GM12878 (cell line): ENCODE results near the gene SMURF1. TPM values are rescaled to one million over a fixed set of nuclear protein-coding genes. Genes with fewer than 3 reads are reported as not detected.

ENCODE experiments used
- ATAC-seq: fragments of 200-7000 bp; cut with Tn5 transposase; 3 replicates; pipeline ENCODE4 v1.9.1; 2020; ENCODE audit warnings: mild to moderate bottlenecking, moderate library complexity
- BruUV-seq: library from RNA; stranded (reverse); fragments of 400-500 nt; replicated peaks from 2 replicates; lab custom pipeline; 2021; lab: Mats Ljungman, UMichigan
- CTCF ChIA-PET: fragments of 300-600 bp; sonication (Branson Sonifier 250); formaldehyde crosslinking; extraction: SDS; loops from one replicate; lab custom pipeline; 2021; ENCODE audit warnings: inconsistent platforms; lab: Yijun Ruan, JAX
- POLR2A ChIA-PET: fragments of 350-600 bp; formaldehyde crosslinking; extraction: SDS; loops from one replicate; lab custom pipeline; 2021; ENCODE audit warnings: inconsistent platforms; lab: Charles Lee
- RAD21 ChIA-PET: fragments of 300-600 bp; sonication (Branson Sonifier 250); formaldehyde crosslinking; loops from one replicate; lab custom pipeline; 2023; ENCODE audit warnings: antibody characterized with exemption; ENCODE audit not compliant: unreplicated experiment; lab: Charles Lee
- SMC1A ChIA-PET: fragments of 300-600 bp; sonication (Branson Sonifier 250); formaldehyde crosslinking; loops from one replicate; lab custom pipeline; 2023; ENCODE audit not compliant: unreplicated experiment, uncharacterized antibody; lab: Charles Lee
- DNase-seq: peaks from one replicate; pipeline ENCODE4 v3.0.0-alpha.2; 2011; ENCODE audit warnings: low read depth, low spot score
- FAIRE-seq: peaks from 3 replicates; lab custom pipeline; 2011; peaks lifted over from hg19 to GRCh38; lab: Jason Lieb, UNC
- H2AFZ ChIP-seq: 2 replicates; pipeline ENCODE4 v1.6.0; 2011; ENCODE audit warnings: low read depth, low read length, control low read depth; ENCODE audit not compliant: control insufficient read depth
- H3K27ac ChIP-seq: 2 replicates; pipeline ENCODE4 v1.5.1; 2011; ENCODE audit warnings: control low read depth; ENCODE audit not compliant: control insufficient read depth, insufficient read depth
- H3K27me3 ChIP-seq, 2 experiments: replicated peaks in 1 of 2; 2 replicates each; pipeline versions ENCODE4 v1.6.0 to v1.6.1; 2011; ENCODE audit warnings: low read length in 1 of 2; ENCODE audit not compliant: control insufficient read depth in 2 of 2, insufficient read depth in 2 of 2
- H3K36me3 ChIP-seq, 2 experiments: 2 replicates each; pipeline ENCODE4 v1.5.1; 2011; ENCODE audit warnings: low read length in 1 of 2; ENCODE audit not compliant: control insufficient read depth in 2 of 2, insufficient read depth in 2 of 2
- H3K4me1 ChIP-seq: 2 replicates; pipeline ENCODE4 v1.6.1; 2011; ENCODE audit warnings: mild to moderate bottlenecking, low read length, moderate library complexity, mixed read lengths; ENCODE audit not compliant: control insufficient read depth, insufficient read depth
- H3K4me2 ChIP-seq: 2 replicates; pipeline ENCODE4 v1.6.0; 2011; ENCODE audit warnings: control low read depth; ENCODE audit not compliant: control insufficient read depth, insufficient read depth
- H3K4me3 ChIP-seq: fragments of 200-600 bp; sonication (generic); 2 replicates; pipeline ENCODE4 v1.5.1; 2016
- H3K79me2 ChIP-seq: 2 replicates; pipeline ENCODE4 v1.6.0; 2011; ENCODE audit warnings: low read length; ENCODE audit not compliant: control insufficient read depth, insufficient read depth
- H3K9ac ChIP-seq: 2 replicates; pipeline ENCODE4 v1.8.0; 2011; ENCODE audit warnings: low read length, control low read depth, mixed read lengths; ENCODE audit not compliant: control insufficient read depth, insufficient read depth
- H3K9me3 ChIP-seq: replicated peaks from 3 replicates; pipeline ENCODE4 v1.5.1; 2011; ENCODE audit warnings: mild to moderate bottlenecking, low read length; ENCODE audit not compliant: control insufficient read depth, insufficient read depth
- H4K20me1 ChIP-seq: 2 replicates; pipeline ENCODE4 v1.6.0; 2011; ENCODE audit not compliant: control insufficient read depth, insufficient read depth
- BMI1 ChIP-seq: fragments of 450-650 bp; IDR thresholded peaks from 2 replicates; pipeline ENCODE4 v1.6.1; 2016; ENCODE audit warnings: mild to moderate bottlenecking, moderate library complexity, borderline replicate concordance
- BRCA1 ChIP-seq: IDR thresholded peaks from 2 replicates; pipeline ENCODE4 v1.6.1; 2011; ENCODE audit warnings: low read depth, low read length, improper control_type of control experiment
- EGR1 ChIP-seq, 2 experiments: IDR thresholded peaks; 1 replicate in 1 of 2; 2 replicates in 1 of 2; pipeline ENCODE4 v1.6.1; 2011 to 2012; ENCODE audit warnings: low read depth in 2 of 2, low read length in 2 of 2, borderline replicate concordance in 1 of 2, mild to moderate bottlenecking in 1 of 2, moderate library complexity in 1 of 2
- HDAC2 ChIP-seq: fragments of 200-600 bp; sonication (generic); IDR thresholded peaks from 2 replicates; pipeline ENCODE4 v1.6.1; 2017
- JUNB ChIP-seq: IDR thresholded peaks from 2 replicates; pipeline ENCODE4 v1.6.1; 2016; ENCODE audit warnings: antibody characterized with exemption, mild to moderate bottlenecking
- MYC ChIP-seq: IDR thresholded peaks from 2 replicates; pipeline ENCODE4 v1.6.1; 2011; ENCODE audit warnings: mild to moderate bottlenecking, low read length, moderate library complexity, inconsistent platforms; ENCODE audit not compliant: insufficient read depth, insufficient replicate concordance, insufficient read length, severe bottlenecking
- NBN ChIP-seq: fragments of 450-650 bp; IDR thresholded peaks from 2 replicates; pipeline ENCODE4 v1.6.1; 2016
- NFIC ChIP-seq: IDR thresholded peaks from 2 replicates; pipeline ENCODE4 v1.6.1; 2012; ENCODE audit warnings: low read depth, mild to moderate bottlenecking, inconsistent platforms, low read length, moderate library complexity
- NRF1 ChIP-seq: conservative IDR thresholded peaks from 2 replicates; pipeline ENCODE4 v1.6.1; 2011; ENCODE audit warnings: mild to moderate bottlenecking, low read depth, low read length, improper control_type of control experiment
- POLR2AphosphoS5 ChIP-seq: IDR thresholded peaks from 2 replicates; pipeline ENCODE4 v1.6.1; 2011; ENCODE audit warnings: mild to moderate bottlenecking, low read length, inconsistent platforms
- RAD51 ChIP-seq: fragments of 450-650 bp; IDR thresholded peaks from 2 replicates; pipeline ENCODE4 v1.6.1; 2016; ENCODE audit warnings: moderate library complexity, mild to moderate bottlenecking, inconsistent platforms
- RFX5 ChIP-seq: IDR thresholded peaks from 2 replicates; pipeline ENCODE4 v1.6.1; 2011; ENCODE audit warnings: low read depth, low read length, improper control_type of control experiment
- YBX1 ChIP-seq: fragments of 450-650 bp; IDR thresholded peaks from 2 replicates; pipeline ENCODE4 v1.6.1; 2016; ENCODE audit warnings: antibody characterized with exemption
- WGBS: methylation state at CpG from one replicate; pipeline ENCODE4 v1.1.6; 2016; ENCODE audit warnings: low lambda C conversion rate; ENCODE audit not compliant: insufficient replicate concordance, insufficient coverage; ENCODE audit errors: missing lambda C conversion rate; 5-methylcytosine and 5-hydroxymethylcytosine counted together
- in situ Hi-C: fragments of 300-500 bp; cut with MboI; formaldehyde crosslinking; loops from 9 replicates; pipeline ENCODE4 v1.14.3; 2018; ENCODE audit warnings: mixed read lengths
- intact Hi-C: fragments of 100-400 bp; cut with micrococcal nuclease; formaldehyde crosslinking; loops from one replicate; pipeline ENCODE4 v1.14.2; 2022; ENCODE audit not compliant: unreplicated experiment
- polyA plus RNA-seq, 11 experiments: library from polyadenylated mRNA; depleted of rRNA in 4 of 11; unstranded in 6 of 11; stranded (reverse) in 5 of 11; fragments of >200 nt; fragmentation: Nextera tagmentation in 4 of 11; fragmentation: Illumina TruSeq in 1 of 11; extraction: Ambion mirVana in 4 of 11; extraction: Trizol in 1 of 11; gene quantifications; 1 replicate in 1 of 11; 2 replicates in 10 of 11; pipeline versions ENCODE4 v1.2.1 to v1.2.3, GENCODE V29; 2011 to 2016; ENCODE audit warnings: inconsistent platforms in 2 of 11, missing spikeins in 2 of 11, low read depth in 1 of 11
- total RNA-seq, 4 experiments: library from RNA; depleted of rRNA in 3 of 4; stranded (reverse); fragments of >200 nt in 3 of 4; fragmentation: Illumina TruSeq in 1 of 4; extraction: Trizol in 1 of 4; gene quantifications; 2 replicates each; pipeline versions ENCODE4 v1.2.1 to v1.2.3, GENCODE V29; 2013 to 2021
- TF ChIP-seq, protein P1 (sequence below): IDR thresholded peaks from 2 replicates; pipeline ENCODE4 v1.6.1; 2012; ENCODE audit warnings: low read length, inconsistent platforms
- TF ChIP-seq, protein P2 (sequence below): IDR thresholded peaks from 2 replicates; pipeline ENCODE4 v1.6.1; 2011; ENCODE audit warnings: borderline replicate concordance, low read depth, mild to moderate bottlenecking, moderate library complexity, low read length; ENCODE audit not compliant: insufficient read depth, poor library complexity, severe bottlenecking
- TF ChIP-seq, protein P3 (sequence below): fragments of 150-350 bp; IDR thresholded peaks from 2 replicates; pipeline ENCODE4 v1.6.1; 2014; ENCODE audit warnings: mild to moderate bottlenecking, low read depth, low read length
- TF ChIP-seq, protein P4 (sequence below): fragments of 450-650 bp; IDR thresholded peaks from 2 replicates; pipeline ENCODE4 v1.6.1; 2017; ENCODE audit warnings: mild to moderate bottlenecking, moderate library complexity

Gene SMURF1
- total and polyA plus RNA-seq, 10 of the 15 experiments (the other 5 are each of a cell fraction or from before 2014, with no cell fraction given), result 0.76 to 14.0 (median 7.9) TPM

DNA sequence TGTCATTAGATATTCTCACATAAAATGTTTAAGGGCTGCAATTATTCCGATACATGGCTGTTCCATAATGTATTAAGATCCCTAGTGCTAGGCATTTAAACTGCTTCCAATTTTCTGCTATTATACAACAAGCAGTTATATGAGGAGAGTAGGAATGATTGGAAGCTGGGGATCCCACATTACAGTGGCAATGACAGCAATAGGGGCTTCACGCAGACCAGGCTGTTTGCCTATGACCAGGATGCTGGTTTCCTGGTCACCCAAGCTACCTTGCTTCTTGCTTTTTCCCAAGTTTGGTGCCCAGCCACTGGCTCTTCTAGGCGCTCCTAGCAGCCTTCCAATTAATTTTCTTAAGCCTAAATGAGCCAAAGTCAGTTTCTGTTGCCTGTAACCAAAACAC lies 39.3 kb downstream of the SMURF1 start:
- no peak overlapping the region for H3K4me3 ChIP-seq
- H4K20me1 ChIP-seq, result no peaks in the 10 kb centered on the region
- intact Hi-C loops (no loop called here), in situ Hi-C loops (no loop called here)
- peaks cover 17% of the 10 kb centered on the region for H3K79me2 ChIP-seq
- BruUV-seq, result no TSS peak
- ChIA-PET SMC1A (interaction anchor here (1.3 to 1.4 kb wide), 2 partner anchors 10 to 12 kb away, joined by 3 to 4 read pairs; no protein-coding TSS in a partner anchor), POLR2A (interaction anchor here (1.4 kb wide), 1 partner anchor 16 kb away, joined by 13 read pairs; no protein-coding TSS in a partner anchor), RAD21 (no interaction called here), CTCF (interaction anchor here (1.3 kb wide), 1 partner anchor 35 kb away, joined by 4 read pairs; no protein-coding TSS in a partner anchor)
- H3K9ac ChIP-seq, result no peak overlapping the region
- H3K9me3 ChIP-seq, result peaks cover 2% of the 10 kb centered on the region; the same call in 2 of the 3 replicates
- FAIRE-seq (no peak), ATAC-seq (no peak), DNase-seq (no peak)
- no peak overlapping the region for H3K4me2 ChIP-seq
- 96% methylated on average over 3 of the region's 3 CpGs for WGBS
- H3K36me3 ChIP-seq, result no peaks in the 10 kb centered on the region
- H3K4me1 ChIP-seq, result peaks cover 13% of the 10 kb centered on the region
- no peaks in the 10 kb centered on the region for H3K27me3 ChIP-seq
- no peak overlapping the region for H3K27ac ChIP-seq
- H2AFZ ChIP-seq, result no peak overlapping the region
- TF ChIP-seq, protein P1, sequence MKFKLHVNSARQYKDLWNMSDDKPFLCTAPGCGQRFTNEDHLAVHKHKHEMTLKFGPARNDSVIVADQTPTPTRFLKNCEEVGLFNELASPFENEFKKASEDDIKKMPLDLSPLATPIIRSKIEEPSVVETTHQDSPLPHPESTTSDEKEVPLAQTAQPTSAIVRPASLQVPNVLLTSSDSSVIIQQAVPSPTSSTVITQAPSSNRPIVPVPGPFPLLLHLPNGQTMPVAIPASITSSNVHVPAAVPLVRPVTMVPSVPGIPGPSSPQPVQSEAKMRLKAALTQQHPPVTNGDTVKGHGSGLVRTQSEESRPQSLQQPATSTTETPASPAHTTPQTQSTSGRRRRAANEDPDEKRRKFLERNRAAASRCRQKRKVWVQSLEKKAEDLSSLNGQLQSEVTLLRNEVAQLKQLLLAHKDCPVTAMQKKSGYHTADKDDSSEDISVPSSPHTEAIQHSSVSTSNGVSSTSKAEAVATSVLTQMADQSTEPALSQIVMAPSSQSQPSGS, result no peak
- no peak for TF ChIP-seq RFX5
- TF ChIP-seq MYC, result no peak
- no peak for TF ChIP-seq HDAC2
- TF ChIP-seq, protein P2, sequence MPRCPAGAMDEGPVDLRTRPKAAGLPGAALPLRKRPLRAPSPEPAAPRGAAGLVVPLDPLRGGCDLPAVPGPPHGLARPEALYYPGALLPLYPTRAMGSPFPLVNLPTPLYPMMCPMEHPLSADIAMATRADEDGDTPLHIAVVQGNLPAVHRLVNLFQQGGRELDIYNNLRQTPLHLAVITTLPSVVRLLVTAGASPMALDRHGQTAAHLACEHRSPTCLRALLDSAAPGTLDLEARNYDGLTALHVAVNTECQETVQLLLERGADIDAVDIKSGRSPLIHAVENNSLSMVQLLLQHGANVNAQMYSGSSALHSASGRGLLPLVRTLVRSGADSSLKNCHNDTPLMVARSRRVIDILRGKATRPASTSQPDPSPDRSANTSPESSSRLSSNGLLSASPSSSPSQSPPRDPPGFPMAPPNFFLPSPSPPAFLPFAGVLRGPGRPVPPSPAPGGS, result no peak
- no peak for TF ChIP-seq POLR2AphosphoS5
- no peak for TF ChIP-seq YBX1
- TF ChIP-seq NBN, result no peak
- no peak for TF ChIP-seq EGR1 (IDR thresholded peaks at IDR 0.05; ENCODE audit: borderline replicate concordance in 1 of 2, low read depth in 2 of 2, low read length in 2 of 2)
- no peak for TF ChIP-seq RAD51
- no peak for TF ChIP-seq BMI1
- no peak for TF ChIP-seq NFIC
- TF ChIP-seq, protein P3, sequence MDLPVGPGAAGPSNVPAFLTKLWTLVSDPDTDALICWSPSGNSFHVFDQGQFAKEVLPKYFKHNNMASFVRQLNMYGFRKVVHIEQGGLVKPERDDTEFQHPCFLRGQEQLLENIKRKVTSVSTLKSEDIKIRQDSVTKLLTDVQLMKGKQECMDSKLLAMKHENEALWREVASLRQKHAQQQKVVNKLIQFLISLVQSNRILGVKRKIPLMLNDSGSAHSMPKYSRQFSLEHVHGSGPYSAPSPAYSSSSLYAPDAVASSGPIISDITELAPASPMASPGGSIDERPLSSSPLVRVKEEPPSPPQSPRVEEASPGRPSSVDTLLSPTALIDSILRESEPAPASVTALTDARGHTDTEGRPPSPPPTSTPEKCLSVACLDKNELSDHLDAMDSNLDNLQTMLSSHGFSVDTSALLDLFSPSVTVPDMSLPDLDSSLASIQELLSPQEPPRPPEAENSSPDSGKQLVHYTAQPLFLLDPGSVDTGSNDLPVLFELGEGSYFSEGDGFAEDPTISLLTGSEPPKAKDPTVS, result no peak
- TF ChIP-seq JUNB, result no peak
- TF ChIP-seq, protein P4, sequence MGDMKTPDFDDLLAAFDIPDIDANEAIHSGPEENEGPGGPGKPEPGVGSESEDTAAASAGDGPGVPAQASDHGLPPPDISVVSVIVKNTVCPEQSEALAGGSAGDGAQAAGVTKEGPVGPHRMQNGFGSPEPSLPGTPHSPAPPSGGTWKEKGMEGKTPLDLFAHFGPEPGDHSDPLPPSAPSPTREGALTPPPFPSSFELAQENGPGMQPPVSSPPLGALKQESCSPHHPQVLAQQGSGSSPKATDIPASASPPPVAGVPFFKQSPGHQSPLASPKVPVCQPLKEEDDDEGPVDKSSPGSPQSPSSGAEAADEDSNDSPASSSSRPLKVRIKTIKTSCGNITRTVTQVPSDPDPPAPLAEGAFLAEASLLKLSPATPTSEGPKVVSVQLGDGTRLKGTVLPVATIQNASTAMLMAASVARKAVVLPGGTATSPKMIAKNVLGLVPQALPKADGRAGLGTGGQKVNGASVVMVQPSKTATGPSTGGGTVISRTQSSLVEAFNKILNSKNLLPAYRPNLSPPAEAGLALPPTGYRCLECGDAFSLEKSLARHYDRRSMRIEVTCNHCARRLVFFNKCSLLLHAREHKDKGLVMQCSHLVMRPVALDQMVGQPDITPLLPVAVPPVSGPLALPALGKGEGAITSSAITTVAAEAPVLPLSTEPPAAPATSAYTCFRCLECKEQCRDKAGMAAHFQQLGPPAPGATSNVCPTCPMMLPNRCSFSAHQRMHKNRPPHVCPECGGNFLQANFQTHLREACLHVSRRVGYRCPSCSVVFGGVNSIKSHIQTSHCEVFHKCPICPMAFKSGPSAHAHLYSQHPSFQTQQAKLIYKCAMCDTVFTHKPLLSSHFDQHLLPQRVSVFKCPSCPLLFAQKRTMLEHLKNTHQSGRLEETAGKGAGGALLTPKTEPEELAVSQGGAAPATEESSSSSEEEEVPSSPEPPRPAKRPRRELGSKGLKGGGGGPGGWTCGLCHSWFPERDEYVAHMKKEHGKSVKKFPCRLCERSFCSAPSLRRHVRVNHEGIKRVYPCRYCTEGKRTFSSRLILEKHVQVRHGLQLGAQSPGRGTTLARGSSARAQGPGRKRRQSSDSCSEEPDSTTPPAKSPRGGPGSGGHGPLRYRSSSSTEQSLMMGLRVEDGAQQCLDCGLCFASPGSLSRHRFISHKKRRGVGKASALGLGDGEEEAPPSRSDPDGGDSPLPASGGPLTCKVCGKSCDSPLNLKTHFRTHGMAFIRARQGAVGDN, result no peak
- TF ChIP-seq BRCA1, result no peak
- TF ChIP-seq NRF1, result no peak
